Measurements from ENCODE around the gene HAPLN3.

- TF ChIP-seq CTCF (IDR thresholded peaks at IDR 0.05 in 8 of 11, conservative IDR thresholded peaks at IDR 0.05 in 3 of 11) (no peak), POLR2AphosphoS5 (IDR thresholded peaks at IDR 0.05) (no peak), POLR2A (IDR thresholded peaks at IDR 0.05) (no peak)
These were observed 17.4 kb downstream of the HAPLN3 start for GRCh38 chr15:88877906-88878305.
